GM19240 (cell line): ENCODE data around the gene RSPH3.
"Not testable (repeated sequence)": the region's sequence is repeated elsewhere in the genome, so short reads cannot be mapped to it uniquely, and the experiment has no call there.

Experiments
- DNase-seq: peaks from one replicate; pipeline ENCODE4 v3.0.0; 2011; ENCODE audit warnings: low spot score; ENCODE audit not compliant: insufficient read length

Gene RSPH3

GRCh38 chr6:159023893-159024292 lies 23.9 kb upstream of the RSPH3 start:
- DNase-seq = no peak

DNA sequence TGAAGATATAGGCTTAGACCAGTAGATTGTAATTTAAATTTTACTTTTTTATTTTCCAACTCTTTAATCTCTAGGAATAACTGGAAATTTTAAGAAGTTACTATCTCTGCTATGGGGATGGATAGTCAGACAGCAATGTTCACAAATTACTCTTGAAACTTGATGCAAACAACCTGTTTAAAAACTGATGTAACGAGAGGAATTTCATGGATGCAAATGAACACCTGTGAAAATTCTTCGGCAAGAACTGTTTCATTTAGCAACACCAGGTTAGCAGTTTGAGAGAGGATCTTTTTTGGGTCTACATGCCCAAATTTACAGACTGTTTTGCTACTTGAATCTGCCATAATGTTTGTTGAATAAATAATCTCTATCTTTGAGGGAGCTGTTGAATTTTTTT lies 20.0 kb upstream of the RSPH3 start:
- no peak for DNase-seq

- DNase-seq = no peak
These were observed 18.0 kb upstream of the RSPH3 start for GRCh38 chr6:159017757-159018559.

DNA sequence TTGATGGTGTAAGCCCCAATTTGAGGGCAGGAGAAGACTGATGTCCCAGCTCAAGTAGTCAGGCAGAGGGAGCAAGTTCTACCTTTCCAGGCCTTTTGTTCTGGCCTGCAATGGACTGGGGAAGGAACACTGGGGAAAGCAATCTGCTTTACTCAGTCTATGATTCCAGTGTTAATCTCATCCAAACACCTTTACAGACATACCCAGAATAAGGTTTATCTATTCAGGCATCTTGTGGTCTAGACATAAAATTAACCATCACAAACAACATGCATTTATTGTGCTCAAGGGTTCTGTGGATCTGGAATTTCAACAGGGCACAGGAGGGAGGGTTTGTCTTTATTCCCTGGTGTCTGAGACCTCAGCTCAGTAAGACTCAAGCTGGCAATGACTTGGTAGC lies 14.4 kb upstream of the RSPH3 start:
- no peak for DNase-seq

GRCh38 chr6:159013229-159013628 lies 13.2 kb upstream of the RSPH3 start:
- DNase-seq = no peak

DNA sequence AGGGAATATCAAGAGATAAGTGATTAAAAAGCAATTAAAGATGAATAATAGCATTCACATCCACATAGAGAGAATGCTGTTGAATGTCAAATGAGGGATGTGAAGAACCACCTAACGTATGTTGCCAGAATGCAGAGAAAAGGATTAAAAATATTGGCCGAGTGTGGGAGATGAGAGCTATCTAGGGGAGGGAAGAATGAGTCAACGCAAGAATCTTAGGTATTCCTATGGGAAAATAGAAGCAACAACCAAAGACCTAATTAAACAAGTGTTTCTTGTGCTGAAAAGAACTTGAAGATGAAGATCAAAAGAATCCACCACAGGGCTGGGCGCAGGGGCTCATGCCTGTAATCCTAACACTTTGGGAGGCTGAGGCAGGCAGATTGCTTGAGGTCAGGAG lies 12.2 kb upstream of the RSPH3 start:
- no peak for DNase-seq

GRCh38 chr6:159010037-159010612 lies 10.1 kb upstream of the RSPH3 start:
- DNase-seq = not testable (repeated sequence)

DNA sequence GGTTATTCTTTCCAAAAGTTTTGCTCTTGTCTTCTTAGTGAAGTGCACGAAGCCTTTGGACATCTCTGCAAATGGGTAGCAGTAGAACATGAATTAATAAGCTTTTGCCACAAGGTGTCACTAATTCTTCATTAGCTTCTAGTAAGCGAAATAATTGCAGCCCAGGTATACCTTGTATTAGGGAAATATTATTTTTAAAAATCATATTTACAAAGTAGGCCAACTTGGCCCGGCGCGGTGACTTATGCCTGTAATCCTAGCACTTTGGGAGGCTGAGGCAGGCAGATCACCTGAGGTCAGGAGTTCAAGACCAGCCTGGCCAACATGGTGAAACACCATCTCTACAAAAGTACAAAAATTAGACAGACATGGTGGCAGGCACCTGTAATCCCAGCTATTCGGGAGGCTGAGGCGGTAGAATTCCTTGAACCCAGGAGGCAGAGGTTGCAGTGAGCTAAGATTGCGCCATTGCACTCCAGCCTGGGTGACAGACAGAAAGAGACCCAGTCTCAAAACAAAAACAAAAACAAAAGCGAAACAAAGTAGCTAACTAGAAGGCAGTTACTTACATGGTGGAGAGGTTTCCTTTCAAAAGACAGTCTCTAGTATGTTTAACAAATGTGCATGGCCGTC lies 8.8 kb upstream of the RSPH3 start:
- DNase-seq = no peak

GRCh38 chr6:159007510-159007909 lies 7.5 kb upstream of the RSPH3 start:
- no peak for DNase-seq

DNA sequence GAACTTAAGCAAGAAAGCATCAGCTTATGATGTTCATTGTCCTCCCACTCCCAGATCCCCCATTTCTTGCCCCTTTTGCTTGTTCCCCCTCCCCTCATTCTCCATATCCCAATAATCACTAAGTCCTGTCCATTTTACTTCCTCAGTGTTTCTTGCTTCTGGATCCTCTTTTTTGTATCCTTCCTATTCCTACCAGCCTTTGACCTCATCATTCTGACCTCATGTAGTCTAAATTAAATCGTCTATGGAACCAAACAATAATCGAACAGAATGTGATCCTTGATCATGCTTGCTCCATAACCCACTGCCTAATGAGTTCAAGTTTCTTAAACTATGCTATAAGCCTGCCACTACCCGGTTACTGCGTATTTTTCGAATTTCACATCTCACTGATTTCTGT lies 5.4 kb upstream of the RSPH3 start:
- DNase-seq = no peak

DNA sequence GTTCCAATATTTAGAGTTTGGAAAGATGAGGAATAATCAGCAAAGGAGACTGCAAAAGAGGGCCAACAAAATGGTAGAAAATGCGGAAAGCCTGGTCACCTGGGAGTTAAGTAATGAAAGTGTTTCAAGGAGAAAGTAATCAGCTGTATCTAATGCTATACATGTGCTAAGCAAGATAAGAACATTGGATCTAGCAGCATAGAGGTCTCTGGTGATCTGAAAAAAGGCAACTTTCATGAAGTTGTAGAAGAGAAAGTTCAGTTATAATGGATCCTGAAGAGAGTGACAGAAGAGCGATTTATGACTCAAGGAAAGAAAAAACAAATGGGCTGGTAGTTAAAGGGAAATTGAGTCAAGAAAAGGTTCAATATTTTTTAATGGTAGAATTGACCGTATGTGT lies 4.6 kb upstream of the RSPH3 start:
- DNase-seq = no peak

DNA sequence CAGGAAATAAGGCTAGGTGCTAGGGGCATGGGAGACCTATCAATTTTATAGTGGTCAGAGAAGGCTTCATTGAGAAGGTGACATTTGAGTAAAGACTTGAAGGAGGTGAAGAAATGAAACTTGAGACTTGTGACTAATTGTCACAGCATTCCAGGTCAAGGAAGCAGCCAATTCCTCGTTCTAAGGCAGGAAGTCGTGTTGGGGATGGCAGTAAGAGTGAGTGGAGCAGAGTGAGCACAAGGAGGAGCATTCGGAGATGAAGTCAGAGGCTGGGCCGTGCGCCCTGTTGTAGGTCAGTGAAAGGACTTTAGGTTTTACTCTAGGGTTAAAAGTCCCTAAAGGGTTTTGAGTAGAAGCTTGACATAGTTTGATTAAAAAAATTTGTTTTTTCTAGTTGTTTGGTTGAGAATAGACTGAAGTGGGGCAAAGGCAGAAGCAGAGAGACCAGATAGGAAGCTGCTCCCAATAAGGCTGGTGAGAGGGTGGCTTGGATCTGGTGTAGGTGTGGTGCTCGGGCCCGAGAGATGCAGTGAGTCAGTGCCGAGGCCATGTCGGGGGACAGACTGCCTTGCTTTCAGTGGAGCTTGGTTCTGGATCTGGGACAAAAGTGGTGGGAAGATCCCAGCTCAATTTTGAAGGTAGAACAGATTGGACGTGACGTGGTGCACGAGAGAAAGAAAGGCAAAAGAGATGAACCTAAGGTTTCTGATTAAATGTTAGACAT lies 2.6 kb upstream of the RSPH3 start:
- DNase-seq = no peak

DNA sequence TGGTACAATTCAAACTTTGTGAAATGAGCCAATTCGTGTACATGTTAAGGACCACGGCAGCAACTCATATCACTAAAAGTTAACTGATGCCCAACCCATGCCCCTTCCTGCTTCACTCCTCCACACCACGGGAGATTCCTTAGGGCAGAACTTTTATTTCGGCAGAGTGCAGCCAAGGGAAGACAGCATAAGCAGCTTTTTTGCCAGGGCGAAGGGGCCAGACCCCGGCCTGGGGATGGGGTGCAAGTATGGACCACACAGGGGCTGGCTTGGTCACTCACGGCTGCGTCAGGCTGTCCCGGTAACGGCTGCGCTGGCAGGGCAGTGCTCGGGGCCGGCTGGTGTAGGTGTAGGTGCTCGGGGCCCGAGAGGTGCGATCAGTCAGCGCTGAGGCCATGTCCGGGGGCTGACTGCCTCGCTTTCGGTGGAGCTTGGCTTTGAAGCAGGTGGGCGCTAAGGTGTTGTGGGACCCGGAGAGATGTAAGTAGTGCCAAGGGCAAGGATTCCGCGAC lies 792 bp downstream of the RSPH3 start:
- no peak for DNase-seq

DNA sequence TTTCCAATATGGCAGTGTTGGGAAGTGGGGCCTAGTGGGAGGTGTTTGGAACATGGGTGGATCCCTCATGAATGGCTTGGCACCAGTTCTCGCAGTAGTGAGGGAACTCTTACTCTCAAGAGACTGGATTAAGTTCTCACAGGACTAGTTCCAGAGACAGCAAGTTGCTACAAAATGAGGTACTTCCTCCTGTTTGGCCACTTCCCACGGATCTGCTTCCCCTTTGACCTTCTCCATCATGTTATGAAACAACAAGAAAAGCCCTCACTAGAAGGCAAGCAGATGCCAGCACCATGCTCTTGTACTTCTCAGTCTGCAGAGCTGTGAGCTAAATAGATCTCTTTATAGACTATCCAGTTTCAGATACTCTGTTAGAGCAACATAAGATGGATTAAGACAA lies 3.1 kb downstream of the RSPH3 start:
- no peak for DNase-seq

GRCh38 chr6:158993639-158994038 lies 6.4 kb downstream of the RSPH3 start:
- DNase-seq = no peak

- DNase-seq = no peak
These were observed 8.8 kb downstream of the RSPH3 start for GRCh38 chr6:158991017-158991723.

- DNase-seq = not testable (repeated sequence)
These were observed 10.3 kb downstream of the RSPH3 start for GRCh38 chr6:158989711-158990110.

DNA sequence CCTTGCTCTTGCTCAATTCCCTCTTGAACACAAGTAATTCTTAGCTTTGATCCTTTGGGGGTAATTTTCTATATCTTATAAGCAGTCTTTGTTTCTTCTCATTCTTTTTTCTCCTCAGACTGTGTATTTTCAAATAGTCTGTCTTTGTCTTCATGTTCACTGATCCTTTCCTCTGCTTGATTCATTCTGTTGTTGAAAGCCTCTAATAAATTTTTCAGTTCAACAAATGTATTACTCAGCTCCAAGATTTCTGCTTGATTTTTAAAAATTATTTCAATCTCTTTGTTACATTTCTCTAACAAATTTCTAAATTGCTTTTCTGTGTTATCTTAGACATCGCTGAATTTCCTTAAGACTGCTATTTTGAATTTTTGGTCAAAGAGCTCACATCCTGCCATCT lies 11.5 kb downstream of the RSPH3 start:
- no peak for DNase-seq

DNA sequence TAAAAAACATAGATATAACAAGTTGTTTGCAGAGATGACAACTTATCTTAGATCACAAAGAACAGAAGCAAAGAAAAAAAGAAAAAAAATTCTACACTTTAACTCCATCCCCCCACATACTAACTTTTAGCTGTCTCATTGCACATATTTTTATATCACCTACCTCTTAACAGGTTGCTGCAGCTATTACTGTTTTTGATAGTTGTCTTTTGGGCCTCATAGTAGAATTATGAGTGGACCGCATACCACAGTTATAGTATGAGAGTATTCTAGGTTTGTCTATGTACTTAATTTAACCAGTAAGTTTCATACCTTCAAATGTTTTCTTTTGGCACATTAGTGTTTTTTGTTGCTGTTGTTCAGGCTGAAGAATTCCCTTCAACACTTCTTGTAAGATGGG lies 12.3 kb downstream of the RSPH3 start:
- no peak for DNase-seq

- DNase-seq = no peak
These were observed 21.2 kb downstream of the RSPH3 start for GRCh38 chr6:158978757-158979156.

DNA sequence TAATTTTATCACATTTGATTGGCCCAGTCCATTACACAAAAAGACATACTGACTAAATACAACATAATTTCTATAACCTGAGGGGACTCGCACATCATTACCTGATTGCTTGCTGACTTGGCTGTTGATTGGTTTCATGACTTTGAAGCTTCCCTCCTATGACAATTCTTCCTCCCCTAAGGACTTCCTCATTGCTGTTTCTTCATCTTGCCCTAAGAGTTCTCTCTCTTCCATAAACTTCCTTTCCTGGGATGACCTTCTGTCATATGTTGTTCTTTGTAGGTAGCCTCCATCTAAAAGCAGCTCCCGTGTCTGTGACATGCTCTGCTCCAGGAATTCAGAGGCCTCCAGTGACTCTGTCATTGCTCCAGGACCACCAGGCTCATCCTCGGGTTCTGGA lies 22.6 kb downstream of the RSPH3 start:
- no peak for DNase-seq
